HT-29 (cell line): Measurements from ENCODE around the gene NPAS3. TPM values are rescaled to one million over a fixed set of nuclear protein-coding genes. Genes with fewer than 3 reads are reported as not detected.

ENCODE experiments used
- DNase-seq: peaks from one replicate; pipeline ENCODE4 v3.0.0-alpha.2; 2015; ENCODE audit warnings: low spot score
- total RNA-seq: library from RNA; depleted of rRNA; stranded (reverse); fragments of >200 nt; shearing (Covaris generic); gene quantifications from 2 replicates; pipeline ENCODE4 v1.2.3, GENCODE V29; 2014

The NPAS3 gene
- total RNA-seq, 1 experiment from 2014 or later = not detected

DNA sequence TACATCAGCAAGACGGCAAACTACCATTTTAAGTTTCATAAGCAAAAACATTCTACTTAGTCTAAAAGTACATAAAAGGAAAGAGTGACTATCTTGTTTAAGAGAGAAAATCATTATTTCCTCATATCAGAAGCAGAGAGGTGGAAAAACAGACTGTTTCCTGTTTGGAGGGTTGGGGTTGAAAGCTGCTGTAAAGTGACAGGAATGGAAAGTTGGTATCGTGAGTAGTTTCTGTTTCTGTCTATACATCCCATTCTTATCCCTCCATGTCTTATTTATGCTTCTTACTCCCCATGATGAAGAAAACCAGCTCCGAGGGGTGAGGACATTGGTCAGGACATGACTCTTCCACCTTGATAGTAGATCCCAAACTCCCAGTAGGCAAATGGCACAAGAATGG lies 795.7 kb downstream of the NPAS3 start:
- no peak for DNase-seq

DNA sequence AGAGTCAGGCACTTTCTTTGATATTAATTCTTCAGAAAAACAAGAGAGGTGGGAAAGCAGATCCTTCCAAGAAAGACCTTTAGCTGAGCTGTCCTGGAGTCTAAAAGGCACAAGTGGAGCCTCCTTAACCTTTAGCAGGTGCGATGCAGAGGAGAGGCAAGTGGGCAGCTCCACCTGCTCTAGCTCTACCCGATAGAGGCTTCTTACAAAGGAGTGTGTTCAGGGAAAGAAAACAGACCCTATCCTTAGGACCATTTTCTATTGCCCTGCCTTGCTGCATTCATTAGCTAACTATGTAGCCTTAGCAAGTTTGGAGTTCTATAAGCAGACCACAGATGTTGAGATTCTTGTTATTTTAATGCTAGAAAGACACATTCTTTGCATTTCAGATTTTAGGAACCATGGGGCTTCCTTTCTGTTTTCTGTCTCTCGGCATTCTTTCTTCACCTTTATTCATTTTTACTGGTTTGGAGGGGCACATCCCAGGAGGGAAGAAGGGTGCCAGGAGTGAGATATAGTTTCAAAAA lies 797.7 kb downstream of the NPAS3 start:
- DNase-seq = no peak

DNA sequence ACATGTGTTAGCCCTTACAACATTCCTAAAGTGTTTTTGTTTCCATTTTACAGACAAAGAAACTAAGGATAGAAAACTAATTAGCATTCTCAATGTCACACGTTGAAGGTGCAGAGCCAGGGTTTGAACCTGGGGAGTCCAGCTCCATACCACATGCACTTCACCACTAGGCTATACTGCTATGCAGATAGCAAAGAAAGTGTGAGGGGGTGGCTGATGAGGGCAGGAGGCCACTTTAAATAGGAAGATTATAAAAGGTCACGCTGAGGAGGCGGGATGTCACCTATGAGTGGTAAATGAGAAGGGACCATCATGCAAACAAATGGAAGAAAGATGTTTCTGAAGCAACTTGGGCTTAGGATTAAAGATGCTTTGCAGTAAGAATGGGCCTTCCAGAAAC lies 798.3 kb downstream of the NPAS3 start:
- DNase-seq = no peak

DNA sequence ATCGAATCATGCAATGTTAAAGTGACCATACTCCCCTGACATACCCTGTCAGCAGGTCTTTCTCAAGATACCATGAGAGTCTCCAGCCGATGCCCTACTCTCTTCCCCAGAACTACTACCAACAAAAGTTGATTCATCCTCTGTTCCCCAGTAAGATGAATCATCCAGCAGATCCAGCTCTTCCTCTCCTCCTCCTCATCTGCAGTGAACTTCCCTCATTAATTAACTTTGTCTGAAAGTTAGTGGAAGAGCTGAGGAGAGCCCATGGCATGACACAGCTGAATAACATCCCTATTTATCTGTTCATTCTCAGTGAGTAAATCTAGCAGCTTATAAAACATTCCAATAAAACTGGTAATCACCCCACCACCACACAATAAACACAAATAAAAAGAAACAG lies 798.8 kb downstream of the NPAS3 start:
- DNase-seq = no peak

DNA sequence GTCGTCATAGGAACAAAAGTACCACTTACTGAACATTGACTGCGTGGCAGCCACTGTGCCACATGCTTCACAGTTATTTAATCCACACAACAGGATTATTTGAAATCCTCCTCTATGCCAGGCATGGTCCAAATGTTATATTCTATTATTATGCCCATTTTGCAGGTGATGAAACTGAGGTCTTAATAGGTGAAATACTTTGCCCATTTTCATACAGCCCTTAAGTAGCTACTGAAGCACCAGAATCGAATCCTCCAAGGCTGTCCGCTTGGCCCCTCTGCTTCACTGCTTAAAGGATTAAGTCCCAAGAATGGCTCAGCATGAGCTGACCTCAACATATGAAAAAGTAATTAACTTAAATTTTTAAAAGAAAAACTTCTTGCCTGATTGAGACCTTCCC lies 799.4 kb downstream of the NPAS3 start:
- DNase-seq = no peak

DNA sequence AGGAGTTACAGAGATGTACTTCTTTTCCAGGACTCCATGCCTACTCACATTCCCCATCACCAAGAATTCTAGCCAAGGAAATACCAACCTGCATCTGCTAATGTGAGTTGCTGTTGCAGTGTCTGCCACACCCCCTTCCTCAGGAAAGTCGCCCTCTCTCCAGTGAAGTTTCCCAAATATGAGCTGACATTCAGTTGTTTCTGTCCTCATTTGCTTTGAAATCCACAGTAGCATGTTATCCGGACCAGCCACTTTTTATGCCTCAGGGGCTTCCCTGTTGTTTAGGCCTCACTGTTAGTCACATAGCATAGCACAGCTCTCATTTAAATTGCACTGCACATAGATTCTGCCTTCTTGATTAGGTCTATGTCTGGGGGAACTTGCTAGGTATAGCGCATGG lies 799.8 kb downstream of the NPAS3 start:
- DNase-seq = no peak

DNA sequence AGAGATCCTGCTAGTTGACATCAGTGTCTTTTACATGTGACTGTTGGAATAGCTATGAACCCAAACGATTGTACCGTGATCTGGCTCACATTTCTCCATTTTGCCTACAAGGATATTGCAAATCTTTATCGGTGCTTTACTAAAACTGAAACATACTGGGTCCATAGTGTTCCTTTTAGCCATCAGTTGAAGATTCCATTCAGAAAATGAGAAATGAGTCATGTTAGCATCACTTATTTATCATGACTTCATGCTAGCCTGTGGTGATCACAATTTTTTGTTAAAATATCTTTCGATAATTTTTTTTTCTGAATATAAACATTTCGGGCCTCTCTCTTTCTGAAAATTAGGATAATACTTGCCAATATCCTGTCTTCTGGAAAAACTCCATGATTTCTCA lies 801.9 kb downstream of the NPAS3 start:
- DNase-seq = no peak

DNA sequence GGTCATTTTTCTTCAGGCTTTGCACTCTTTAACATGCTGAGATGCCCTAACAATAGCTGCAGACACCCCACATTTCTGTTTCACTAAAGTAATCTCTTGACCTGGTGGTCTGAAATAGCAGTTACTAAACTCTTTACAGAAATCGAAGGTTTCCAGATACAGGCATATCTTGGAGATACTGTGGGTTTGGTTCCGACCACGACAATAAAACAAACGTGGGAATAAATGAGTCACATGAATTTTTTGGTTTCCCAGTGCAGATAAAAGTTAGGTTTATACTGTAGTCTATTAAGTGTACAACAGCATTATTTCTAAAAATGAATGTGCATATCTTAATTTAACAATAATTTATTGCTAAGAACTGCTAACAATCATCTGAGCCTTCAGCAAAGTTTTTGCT lies 803.5 kb downstream of the NPAS3 start:
- DNase-seq = no peak

DNA sequence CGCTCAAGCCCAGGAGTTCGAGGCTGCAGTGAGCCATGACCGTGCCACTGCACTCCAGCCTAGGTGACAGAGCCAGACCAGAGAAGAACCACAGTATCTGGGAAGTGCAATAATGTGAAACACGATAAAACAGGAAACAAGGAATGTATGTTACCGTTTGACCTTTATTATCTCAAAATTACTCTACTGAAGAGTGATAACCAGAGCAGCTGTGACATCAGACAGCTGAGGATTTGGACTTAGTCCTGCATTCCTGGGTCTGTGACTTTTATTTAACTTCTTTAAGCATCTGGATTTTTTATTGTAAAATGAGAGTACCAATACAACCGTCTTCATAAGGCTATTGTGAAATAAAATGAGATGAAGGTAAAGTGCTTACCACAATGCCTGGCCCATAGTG lies 806.5 kb downstream of the NPAS3 start:
- DNase-seq = no peak

DNA sequence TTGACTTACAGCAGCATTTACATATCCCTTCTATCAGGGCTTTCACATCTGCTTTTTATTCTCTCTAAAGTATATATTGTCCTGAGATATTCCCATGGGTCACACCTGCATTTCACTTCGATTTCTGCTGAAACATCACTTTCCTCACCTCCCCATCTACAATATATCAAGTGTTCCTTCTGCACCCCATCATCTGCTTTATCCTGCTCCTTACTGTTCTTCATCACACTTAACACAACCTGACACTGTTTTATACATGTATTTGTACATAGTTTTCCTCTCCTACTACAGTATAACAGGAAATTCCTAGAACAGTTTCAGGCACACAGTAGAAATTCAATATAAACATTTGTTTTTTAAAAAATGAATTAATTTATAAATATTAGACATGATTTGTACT lies 809.1 kb downstream of the NPAS3 start:
- no peak for DNase-seq

DNA sequence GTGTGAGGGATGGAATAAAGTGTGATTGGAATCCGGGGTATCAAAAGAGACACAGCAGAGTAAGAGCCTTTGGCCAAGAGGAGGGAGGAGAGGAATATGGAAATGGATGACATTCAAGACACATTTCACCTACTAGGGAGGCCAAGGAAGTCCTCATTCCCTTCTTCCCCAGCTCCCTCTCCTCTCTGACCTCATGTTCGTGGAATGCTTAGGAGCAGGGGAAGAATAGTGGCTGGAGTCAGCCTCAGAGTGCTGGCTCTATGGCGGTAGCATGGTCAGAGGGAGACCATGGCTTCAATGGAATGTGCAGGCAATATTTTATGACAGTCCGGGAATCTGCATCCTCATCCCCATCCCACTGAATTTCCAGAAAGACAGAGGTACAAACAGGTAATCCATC lies 815.6 kb downstream of the NPAS3 start:
- DNase-seq = no peak

DNA sequence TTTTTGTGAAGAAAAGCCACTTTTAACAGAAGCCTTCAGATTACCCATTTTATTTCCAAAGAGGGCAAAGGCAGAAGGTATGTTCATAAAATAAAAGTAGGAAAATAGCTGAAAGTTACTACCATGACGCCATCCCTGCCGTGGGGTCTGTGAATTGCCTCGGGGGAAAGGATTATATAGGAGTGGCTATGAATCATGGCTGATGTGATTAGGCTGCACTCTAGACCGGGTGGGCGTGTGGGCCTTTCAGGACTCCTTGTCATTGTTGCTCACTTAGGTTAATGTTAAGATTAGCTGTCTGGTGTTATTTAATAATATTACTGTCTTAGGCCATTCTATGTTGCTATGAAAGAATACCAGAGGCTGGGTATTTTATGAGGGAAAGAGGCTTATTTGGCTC lies 816.7 kb downstream of the NPAS3 start:
- no peak for DNase-seq

DNA sequence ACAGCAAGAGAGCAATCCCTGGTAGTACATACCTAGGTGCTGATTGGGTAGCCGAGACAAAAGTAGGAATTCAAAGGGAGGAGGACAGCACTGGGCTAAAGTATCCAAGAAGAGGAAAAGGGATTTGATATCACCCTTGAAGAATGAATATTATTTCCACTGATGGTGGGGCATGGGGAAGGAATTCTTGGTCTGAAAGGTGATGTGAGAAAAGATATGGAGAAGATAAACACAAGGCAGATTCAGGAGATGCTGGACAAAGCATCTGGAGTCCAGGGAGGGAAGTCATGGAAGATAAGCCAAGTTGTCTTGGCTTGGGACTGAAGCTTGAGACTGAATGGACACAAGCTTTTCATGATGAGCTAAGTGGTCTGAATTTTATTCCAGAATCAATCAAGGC lies 818.2 kb downstream of the NPAS3 start:
- DNase-seq = no peak

DNA sequence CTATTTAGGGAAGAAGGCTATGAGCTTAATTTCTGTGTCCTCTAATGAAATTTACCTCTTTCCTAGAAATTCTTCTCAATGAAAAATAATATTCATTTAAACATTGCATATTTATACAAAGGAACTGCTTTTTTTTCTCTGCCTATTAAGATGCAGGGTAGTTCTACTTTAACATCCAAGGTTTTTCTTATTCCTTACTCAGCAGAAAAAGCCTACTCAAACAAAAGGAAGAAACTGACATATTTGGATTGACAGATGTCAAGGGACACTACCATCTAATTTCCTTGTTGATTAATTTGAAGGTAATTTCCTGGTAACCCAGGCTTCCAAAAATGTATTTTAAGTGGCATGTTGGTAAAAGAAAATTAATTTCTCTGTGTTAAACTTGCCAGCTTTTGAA lies 819.9 kb downstream of the NPAS3 start:
- DNase-seq = no peak

DNA sequence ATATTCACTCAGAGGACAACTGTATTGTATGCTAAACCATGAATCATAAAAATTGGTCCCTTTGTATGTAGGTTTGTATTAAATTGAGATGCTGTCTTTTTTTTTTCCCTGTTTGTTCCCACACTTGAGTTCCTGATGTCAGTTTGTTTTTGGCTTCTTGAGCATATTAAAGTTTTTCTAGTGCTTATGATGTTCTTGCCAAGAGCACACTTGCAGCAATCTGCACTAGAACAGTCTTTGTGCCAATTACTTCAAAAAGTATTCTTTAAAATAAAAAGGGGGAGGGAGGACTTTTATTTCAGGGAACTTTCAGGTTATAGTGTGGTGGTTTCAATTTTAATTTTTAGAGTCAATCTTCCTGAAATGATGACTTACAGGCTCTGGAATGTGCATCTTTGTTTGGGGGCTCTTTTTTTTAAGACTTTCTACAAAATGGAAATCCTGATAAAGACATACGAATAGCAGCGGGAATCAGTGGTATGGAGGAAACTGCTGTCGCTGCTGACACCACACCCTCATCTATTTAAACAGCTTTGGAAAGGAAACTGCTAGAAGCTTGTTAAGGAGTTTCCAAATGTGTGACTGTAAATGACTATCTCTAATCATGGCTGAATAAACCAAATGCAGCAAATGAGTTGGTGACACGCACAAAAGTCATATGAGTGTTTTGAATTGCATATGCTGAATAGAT lies 823.6 kb downstream of the NPAS3 start:
- DNase-seq = no peak

DNA sequence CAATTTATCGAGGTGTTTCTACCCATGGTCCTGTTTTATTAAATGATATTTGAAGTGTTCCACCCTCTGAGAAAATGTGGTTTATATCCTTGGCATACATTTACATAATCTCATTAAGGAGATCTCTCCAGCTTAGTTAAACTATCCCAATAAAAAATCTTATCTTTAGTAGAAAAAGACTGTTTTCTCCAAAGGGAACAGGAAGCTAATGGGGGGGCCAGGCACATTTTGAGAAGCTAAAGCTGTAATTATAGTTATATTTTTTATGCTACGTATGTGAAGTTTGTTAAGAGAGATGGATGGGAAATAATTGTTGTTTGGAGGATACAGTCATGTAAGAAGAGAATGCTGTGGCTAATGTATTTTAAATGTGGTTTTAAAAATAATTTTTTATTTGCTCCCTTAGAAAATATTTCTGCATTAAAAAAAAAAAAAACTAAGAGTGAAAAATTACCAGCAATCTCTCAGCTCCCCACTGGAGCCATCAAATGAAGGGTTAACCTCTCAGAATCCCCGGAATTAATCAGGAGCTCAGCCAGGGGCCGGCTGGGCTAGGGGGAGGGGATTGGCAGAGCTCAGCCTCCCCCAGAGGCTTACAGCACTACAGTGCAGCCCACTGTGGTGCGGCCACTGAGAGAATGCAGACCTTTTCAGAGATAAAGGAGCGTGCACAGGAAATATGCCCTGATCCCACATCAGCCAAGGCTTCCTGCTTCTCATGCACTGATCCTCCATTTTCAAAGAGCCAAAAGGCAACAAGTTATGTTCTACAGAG lies 826.4 kb downstream of the NPAS3 start:
- DNase-seq = no peak

DNA sequence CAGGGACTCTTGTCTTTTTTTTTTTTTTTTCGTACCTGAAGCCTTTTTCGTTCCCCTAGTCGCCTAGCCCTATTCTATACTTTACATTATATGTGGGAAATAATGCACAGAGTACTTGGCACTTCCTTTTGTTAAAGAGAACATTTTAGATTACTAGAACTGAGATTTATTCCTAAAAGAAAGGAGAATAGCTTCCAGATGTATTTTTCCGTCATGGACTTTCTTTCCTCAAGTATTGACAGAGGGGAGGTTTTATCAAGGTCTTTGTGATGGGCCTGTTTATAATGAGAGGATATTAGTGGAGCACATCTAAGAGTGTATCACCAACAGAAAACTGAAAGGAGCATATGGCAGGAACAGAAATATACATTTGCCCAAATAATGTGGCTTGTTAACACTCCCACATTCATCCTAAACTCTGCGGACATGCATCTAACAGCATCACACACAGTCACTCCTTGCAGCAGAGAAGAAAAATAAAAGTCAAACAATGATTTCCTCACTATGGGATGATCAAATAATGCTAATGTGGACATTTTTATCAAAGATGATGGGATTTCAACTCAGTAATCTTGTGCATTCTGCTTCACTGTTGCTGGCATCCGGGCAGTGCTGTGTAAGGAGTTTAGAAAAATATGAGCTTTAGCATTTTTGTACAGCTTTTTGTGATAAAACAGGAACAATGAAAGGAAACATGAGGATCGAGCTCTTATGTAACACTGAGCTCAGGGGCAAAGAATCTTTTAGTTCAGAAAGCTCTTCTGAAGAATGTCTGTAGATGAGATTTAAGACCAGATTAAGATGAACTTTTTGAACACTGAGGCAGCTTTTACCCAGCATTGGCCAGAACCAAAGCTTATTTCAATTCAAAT lies 829.1 kb downstream of the NPAS3 start:
- no peak for DNase-seq

DNA sequence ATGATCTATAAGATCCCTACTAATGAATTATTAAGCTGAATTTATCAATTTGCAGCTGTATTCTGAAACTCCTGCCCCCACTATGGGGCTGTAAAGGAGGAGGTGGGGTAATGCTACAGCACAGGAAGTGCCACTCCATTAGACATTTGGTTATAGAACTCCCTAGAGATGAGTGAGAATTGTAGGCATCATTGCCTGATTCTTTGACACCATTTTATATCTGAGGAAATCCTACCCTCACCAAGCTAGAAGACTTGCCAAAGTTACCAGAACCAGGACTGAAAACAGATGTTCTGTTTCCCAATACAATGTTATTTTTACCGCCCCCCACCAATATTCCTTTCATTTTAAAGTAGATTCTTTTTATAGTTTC lies 829.8 kb downstream of the NPAS3 start:
- DNase-seq = no peak

DNA sequence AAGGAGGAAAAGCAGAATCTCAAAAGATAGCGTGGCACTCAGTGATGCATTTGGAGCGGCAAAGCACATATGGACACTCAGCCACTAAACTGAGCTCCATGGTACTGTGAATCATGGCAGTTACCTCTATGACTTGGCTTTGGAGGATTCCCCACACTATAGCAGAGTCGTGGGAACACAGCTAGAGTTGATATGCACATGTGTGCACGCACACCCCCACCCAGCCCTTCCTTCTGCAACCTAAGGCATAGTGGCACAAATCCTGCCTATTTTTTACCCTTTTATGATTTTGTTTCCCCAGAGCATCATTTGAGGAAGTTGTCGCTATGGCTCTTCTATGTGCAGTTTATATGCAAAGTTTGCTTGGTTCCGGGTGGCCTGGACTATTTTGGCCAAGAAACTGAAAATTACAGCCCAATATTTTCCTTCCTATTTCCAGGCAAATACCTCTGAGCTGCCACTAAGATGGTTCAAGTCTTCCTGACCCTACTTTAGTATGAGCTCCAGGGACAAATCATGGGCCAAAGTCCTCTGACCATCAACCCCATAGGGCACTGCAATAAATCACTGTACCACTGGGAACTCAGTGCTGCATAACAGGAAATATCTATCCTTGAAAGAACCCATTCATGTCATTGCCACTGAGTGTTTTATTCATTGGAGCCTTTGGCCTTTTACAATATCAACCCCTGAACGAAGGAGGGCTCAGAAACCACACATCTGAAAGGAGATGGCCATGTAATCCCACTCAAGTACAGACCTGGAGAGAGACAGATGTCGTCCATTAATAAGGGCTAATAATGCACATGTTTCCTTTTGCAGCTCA lies 834.7 kb downstream of the NPAS3 start:
- no peak for DNase-seq

DNA sequence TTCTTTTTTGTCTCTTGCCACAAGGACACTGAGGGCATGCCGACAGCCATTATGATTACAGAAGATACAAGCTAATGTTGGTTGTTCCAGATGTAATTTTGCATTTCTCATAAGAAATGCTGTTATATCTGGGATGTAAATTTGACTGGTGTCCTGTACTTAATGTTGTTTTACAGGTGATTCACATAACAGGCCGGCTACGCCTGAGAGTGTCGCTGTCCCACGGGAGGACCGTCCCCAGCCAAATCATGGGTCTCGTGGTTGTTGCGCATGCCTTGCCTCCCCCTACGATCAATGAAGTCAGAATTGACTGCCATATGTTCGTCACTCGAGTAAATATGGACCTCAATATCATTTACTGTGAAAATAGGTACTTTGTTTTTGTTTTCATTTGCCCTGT lies 835.5 kb downstream of the NPAS3 start:
- DNase-seq = no peak

DNA sequence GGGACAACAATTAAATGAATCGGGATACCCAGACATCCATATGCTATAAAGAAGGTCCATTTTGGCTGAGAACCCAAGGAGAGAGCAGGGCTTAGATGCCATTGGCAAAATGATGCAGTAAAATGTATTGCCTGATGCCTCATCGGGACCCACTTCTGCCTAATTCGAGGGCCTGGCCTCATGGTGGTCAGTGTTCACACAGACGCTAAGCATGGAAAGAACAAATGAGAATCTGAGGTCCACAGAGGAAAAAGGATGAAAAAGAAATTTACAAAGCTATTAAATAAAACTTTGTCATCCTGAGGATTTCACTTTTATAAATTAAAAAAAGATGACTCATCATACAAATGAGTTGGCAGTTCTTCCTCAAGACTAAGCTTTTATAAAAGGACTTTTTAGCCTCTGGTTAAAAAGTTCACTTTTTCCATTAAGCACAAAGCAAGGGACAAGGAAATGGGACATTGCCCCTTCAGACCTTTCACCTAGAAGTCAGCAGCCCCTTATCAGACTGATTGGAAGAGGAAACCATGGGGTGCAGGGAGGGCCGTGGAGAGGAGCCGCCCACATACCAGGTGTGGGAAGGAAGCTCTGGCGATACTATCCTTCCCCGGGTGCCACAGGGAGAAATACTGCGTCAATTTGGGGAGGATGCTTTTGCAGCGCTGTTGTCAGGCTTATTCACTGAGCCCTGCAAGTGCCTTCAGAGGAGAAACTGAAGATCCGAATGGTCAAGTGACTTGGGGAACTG lies 836.2 kb downstream of the NPAS3 start:
- DNase-seq = no peak
